Natural killer cell (primary cell): ENCODE results near the gene NR1H2. TPM values are rescaled to one million over a fixed set of nuclear protein-coding genes. Genes with fewer than 3 reads are reported as not detected.
A peak's percentile ranks its signal among the peaks of the same experiment; 100 is the strongest.

Experiments
- ATAC-seq, 3 donors: fragments of 150-1000 bp in 2 of 3; fragments of 200-7000 bp in 1 of 3; cut with Tn5 transposase; 1 replicate in 1 of 3; 2 replicates in 2 of 3; pipeline ENCODE4 v1.10.0; 2021; ENCODE audit warnings: mild to moderate bottlenecking in 2 of 3, moderate library complexity in 2 of 3
- DNase-seq, 2 donors: peaks; one replicate each; pipeline versions ENCODE4 v3.0.0 to v3.0.0-alpha.2; 2013 to 2021; ENCODE audit warnings: mixed read lengths in 1 of 2
- H3K27ac ChIP-seq: one replicate; pipeline ENCODE4 v1.5.1; 2013; ENCODE audit warnings: mild to moderate bottlenecking, low read length
- H3K27me3 ChIP-seq: one replicate; pipeline ENCODE4 v1.6.1; 2013; ENCODE audit warnings: low read length; ENCODE audit not compliant: control insufficient read depth, insufficient read depth
- H3K36me3 ChIP-seq: one replicate; pipeline ENCODE4 v1.6.1; 2013; ENCODE audit warnings: low read length; ENCODE audit not compliant: control insufficient read depth, insufficient read depth
- H3K4me1 ChIP-seq: one replicate; pipeline ENCODE4 v1.6.1; 2013; ENCODE audit warnings: low read length; ENCODE audit not compliant: control insufficient read depth, insufficient read depth
- H3K4me3 ChIP-seq: one replicate; pipeline ENCODE4 v1.5.1; 2013; ENCODE audit warnings: low read length
- H3K9me3 ChIP-seq: one replicate; pipeline ENCODE4 v1.6.1; 2013; ENCODE audit warnings: low read length; ENCODE audit not compliant: control insufficient read depth, insufficient read depth
- H3K27ac Mint-ChIP-seq, 2 donors: one replicate each; pipeline ENCODE4 v1.8.0; 2022; ENCODE audit warnings: mild to moderate bottlenecking in 2 of 2, mixed read lengths in 2 of 2, moderate library complexity in 1 of 2
- H3K27me3 Mint-ChIP-seq, 2 donors: one replicate each; pipeline ENCODE4 v1.8.0; 2022; ENCODE audit warnings: low read depth in 2 of 2, mixed read lengths in 2 of 2
- H3K36me3 Mint-ChIP-seq: one replicate; pipeline ENCODE4 v1.8.0; 2022; ENCODE audit warnings: mixed read lengths
- H3K4me1 Mint-ChIP-seq, 2 donors: one replicate each; pipeline ENCODE4 v1.8.0; 2022; ENCODE audit warnings: mixed read lengths in 2 of 2
- H3K4me3 Mint-ChIP-seq: one replicate; pipeline ENCODE4 v1.8.0; 2022; ENCODE audit warnings: mild to moderate bottlenecking, moderate library complexity, mixed read lengths
- H3K9me3 Mint-ChIP-seq, 2 donors: one replicate each; pipeline ENCODE4 v1.8.0; 2022; ENCODE audit warnings: mixed read lengths in 2 of 2
- WGBS: methylation state at CpG from one replicate; pipeline ENCODE4 v1.1.7; 2013; ENCODE audit warnings: missing lambda C conversion rate; ENCODE audit not compliant: insufficient coverage; 5-methylcytosine and 5-hydroxymethylcytosine counted together
- intact Hi-C: fragments of 100-400 bp; cut with micrococcal nuclease; formaldehyde crosslinking; loops from one replicate; pipeline ENCODE4 v1.14.2; 2022
- total RNA-seq, 4 donors: library from RNA; stranded (reverse); fragments of 120-200 nt in 1 of 4; gene quantifications; one replicate each; pipeline versions ENCODE4 v1.2.3 to v1.2.4, GENCODE V29; 2013 to 2022
- TF ChIP-seq, protein P1 (sequence below): fragments of 200-600 bp; IDR thresholded peaks from one replicate; pipeline ENCODE4 v1.8.0; 2022; ENCODE audit warnings: antibody characterized with exemption

NR1H2 gene
- total RNA-seq, 3 donors from 2014 or later (not counting 1 experiment from before 2014, with no cell fraction given) = 185 to 217 (median 211) TPM

DNA sequence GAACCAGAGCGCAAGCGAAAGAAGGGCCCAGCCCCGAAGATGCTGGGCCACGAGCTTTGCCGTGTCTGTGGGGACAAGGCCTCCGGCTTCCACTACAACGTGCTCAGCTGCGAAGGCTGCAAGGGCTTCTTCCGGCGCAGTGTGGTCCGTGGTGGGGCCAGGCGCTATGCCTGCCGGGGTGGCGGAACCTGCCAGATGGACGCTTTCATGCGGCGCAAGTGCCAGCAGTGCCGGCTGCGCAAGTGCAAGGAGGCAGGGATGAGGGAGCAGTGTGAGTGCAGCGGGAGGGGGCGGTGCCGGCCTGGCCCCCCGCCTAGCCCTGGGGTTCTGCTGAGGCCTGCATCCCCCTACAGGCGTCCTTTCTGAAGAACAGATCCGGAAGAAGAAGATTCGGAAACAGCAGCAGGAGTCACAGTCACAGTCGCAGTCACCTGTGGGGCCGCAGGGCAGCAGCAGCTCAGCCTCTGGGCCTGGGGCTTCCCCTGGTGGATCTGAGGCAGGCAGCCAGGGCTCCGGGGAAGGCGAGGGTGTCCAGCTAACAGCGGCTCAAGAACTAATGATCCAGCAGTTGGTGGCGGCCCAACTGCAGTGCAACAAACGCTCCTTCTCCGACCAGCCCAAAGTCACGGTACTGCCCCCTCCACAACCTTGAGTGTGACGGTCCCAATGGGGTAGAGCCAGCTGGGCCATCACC lies 2.1 kb downstream of the NR1H2 start:
- H3K4me3 ChIP-seq = no peak overlapping the region
- no peaks in the 10 kb centered on the region for H3K27me3 ChIP-seq
- Mint-ChIP-seq H3K36me3 (no peaks in the 10 kb centered on the region), H3K27me3 (no peaks in the 10 kb centered on the region), H3K9me3 (no peaks in the 10 kb centered on the region), H3K27ac (peak overlapping the region; percentile 99 to 100), H3K4me1 (peaks cover 17 to 32% of the 10 kb centered on the region in 2 donors), H3K4me3 (peak overlapping the region; percentile 29)
- WGBS = 97% methylated on average over 36 of the region's 36 CpGs
- ATAC-seq = no peak
- intact Hi-C loops = no loop called here
- H3K36me3 ChIP-seq = peaks cover 49% of the 10 kb centered on the region
- peaks cover 12% of the 10 kb centered on the region for H3K4me1 ChIP-seq
- no peaks in the 10 kb centered on the region for H3K9me3 ChIP-seq
- TF ChIP-seq, protein P1, sequence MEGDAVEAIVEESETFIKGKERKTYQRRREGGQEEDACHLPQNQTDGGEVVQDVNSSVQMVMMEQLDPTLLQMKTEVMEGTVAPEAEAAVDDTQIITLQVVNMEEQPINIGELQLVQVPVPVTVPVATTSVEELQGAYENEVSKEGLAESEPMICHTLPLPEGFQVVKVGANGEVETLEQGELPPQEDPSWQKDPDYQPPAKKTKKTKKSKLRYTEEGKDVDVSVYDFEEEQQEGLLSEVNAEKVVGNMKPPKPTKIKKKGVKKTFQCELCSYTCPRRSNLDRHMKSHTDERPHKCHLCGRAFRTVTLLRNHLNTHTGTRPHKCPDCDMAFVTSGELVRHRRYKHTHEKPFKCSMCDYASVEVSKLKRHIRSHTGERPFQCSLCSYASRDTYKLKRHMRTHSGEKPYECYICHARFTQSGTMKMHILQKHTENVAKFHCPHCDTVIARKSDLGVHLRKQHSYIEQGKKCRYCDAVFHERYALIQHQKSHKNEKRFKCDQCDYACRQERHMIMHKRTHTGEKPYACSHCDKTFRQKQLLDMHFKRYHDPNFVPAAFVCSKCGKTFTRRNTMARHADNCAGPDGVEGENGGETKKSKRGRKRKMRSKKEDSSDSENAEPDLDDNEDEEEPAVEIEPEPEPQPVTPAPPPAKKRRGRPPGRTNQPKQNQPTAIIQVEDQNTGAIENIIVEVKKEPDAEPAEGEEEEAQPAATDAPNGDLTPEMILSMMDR = no peak
- DNase-seq = peak in 1 of 2 donors; percentile 10
- no peak overlapping the region for H3K27ac ChIP-seq

DNA sequence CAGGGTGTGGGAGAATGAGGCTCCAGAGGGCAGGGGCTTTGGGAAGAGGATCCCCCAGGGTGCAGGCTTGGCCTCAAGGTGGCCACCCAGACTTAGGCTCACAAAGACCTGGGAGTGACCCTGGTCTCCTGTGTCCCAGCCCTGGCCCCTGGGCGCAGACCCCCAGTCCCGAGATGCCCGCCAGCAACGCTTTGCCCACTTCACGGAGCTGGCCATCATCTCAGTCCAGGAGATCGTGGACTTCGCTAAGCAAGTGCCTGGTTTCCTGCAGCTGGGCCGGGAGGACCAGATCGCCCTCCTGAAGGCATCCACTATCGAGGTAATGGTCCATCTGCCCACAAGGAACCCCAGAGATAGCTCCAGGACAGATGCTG lies 2.6 kb downstream of the NR1H2 start:
- peak overlapping the region; percentile 25 to 59 for H3K27ac Mint-ChIP-seq
- Histone ChIP-seq H3K4me3 (no peak overlapping the region), H3K27me3 (no peaks in the 10 kb centered on the region), H3K4me1 (peaks cover 17% of the 10 kb centered on the region), H3K36me3 (peaks cover 49% of the 10 kb centered on the region), H3K9me3 (no peaks in the 10 kb centered on the region), H3K27ac (no peak overlapping the region)
- intact Hi-C loops = no loop called here
- ATAC-seq (no peak), DNase-seq (no peak)
- no peaks in the 10 kb centered on the region for H3K27me3 Mint-ChIP-seq
- H3K4me1 Mint-ChIP-seq = peaks cover 23 to 38% of the 10 kb centered on the region in 2 donors
- H3K9me3 Mint-ChIP-seq = no peaks in the 10 kb centered on the region
- WGBS = 96% methylated on average over 10 of the region's 10 CpGs
- no peak overlapping the region for H3K4me3 Mint-ChIP-seq
- TF ChIP-seq, protein P1 = no peak
- no peaks in the 10 kb centered on the region for H3K36me3 Mint-ChIP-seq

DNA sequence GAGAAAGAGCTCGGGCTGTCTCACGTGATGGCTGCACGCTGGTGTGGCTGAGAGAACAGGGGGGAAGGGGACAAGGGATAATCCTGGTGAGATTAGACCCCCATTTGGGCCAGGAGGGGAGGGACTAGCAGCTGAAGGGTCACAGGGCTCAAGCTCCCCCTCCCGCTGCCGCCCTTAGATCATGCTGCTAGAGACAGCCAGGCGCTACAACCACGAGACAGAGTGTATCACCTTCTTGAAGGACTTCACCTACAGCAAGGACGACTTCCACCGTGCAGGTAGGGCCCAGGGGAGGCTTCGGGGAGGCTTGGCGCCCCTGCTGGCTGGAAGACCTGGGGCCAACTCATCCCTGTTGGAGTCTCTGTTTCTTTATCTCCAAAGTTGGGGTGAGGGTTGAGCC lies 3.3 kb downstream of the NR1H2 start:
- ATAC-seq (no peak), DNase-seq (no peak)
- Mint-ChIP-seq H3K27ac (peak overlapping the region in 1 of 2 donors; percentile 59), H3K4me1 (peaks cover 30 to 45% of the 10 kb centered on the region in 2 donors), H3K27me3 (no peaks in the 10 kb centered on the region), H3K9me3 (no peaks in the 10 kb centered on the region), H3K36me3 (no peaks in the 10 kb centered on the region), H3K4me3 (no peak overlapping the region)
- Histone ChIP-seq H3K4me3 (no peak overlapping the region), H3K36me3 (peaks cover 49% of the 10 kb centered on the region), H3K9me3 (no peaks in the 10 kb centered on the region), H3K27me3 (no peaks in the 10 kb centered on the region), H3K27ac (no peak overlapping the region), H3K4me1 (peaks cover 20% of the 10 kb centered on the region)
- intact Hi-C loops = no loop called here
- WGBS = 98% methylated on average over 11 of the region's 11 CpGs
- TF ChIP-seq, protein P1 = no peak

DNA sequence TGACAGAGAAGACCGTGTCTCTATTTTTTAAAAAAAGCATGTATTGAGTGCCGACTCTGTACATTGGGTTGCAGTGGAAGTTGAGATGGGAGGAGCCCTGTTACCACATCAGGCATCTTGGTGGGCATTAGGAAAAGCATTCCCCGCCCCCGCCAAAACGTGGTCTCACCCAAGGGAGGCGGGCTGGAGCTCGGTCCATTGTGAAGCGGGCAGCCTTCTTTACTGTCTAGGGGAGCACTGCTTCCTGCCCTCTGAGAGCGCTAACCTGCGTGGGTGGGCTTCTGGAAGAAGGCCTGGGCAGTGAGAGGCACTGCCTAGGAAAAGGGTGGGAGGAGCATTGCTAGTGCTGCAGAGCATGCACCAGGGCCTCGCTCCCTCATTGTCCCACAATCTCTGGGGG lies 3.9 kb downstream of the NR1H2 start:
- ATAC-seq (no peak), DNase-seq (no peak)
- Histone ChIP-seq H3K36me3 (peaks cover 49% of the 10 kb centered on the region), H3K4me3 (no peak overlapping the region), H3K4me1 (peaks cover 25% of the 10 kb centered on the region), H3K27ac (no peak overlapping the region), H3K27me3 (no peaks in the 10 kb centered on the region), H3K9me3 (no peaks in the 10 kb centered on the region)
- Mint-ChIP-seq H3K4me1 (peaks cover 36 to 50% of the 10 kb centered on the region in 2 donors), H3K9me3 (no peaks in the 10 kb centered on the region), H3K36me3 (no peaks in the 10 kb centered on the region), H3K27ac (peak overlapping the region; percentile 37 to 47), H3K27me3 (no peaks in the 10 kb centered on the region), H3K4me3 (peak overlapping the region; percentile 25)
- TF ChIP-seq, protein P1 = no peak
- WGBS = 95% methylated on average over 11 of the region's 11 CpGs
- intact Hi-C loops = no loop called here
